K562 (cell line): ENCODE measurements around the gene NF1. TPM values are rescaled to one million over a fixed set of nuclear protein-coding genes. Genes with fewer than 3 reads are reported as not detected.

Experiments
- ARID1B ChIP-seq: fragments of 450-650 bp; IDR thresholded peaks from 2 replicates; pipeline ENCODE4 v1.6.1; 2016; ENCODE audit warnings: antibody characterized with exemption, mild to moderate bottlenecking, inconsistent platforms
- CREM ChIP-seq: IDR thresholded peaks from 2 replicates; pipeline ENCODE4 v1.6.1; 2014; ENCODE audit warnings: antibody characterized with exemption, low read depth
- FOS ChIP-seq: IDR thresholded peaks from 3 replicates; pipeline ENCODE4 v1.6.1; 2011; ENCODE audit not compliant: insufficient read length; ENCODE audit errors: extremely low read depth
- FOXJ2 ChIP-seq: fragments of 200-800 bp; sonication (Bioruptor generic); IDR thresholded peaks from 2 replicates; pipeline ENCODE4 v1.6.1; 2016; ENCODE audit warnings: missing genetic modification characterization, missing compliant biosample characterization
- HMGXB4 ChIP-seq: sonication (generic); formaldehyde crosslinking; IDR thresholded peaks from 2 replicates; pipeline ENCODE4 v1.8.1; 2023; ENCODE audit warnings: mild to moderate bottlenecking, missing genetic modification reagents
- KLF16 ChIP-seq: IDR thresholded peaks from 2 replicates; pipeline ENCODE4 v1.6.1; 2016; ENCODE audit warnings: antibody characterized with exemption
- NBN ChIP-seq: fragments of 450-650 bp; IDR thresholded peaks from 2 replicates; pipeline ENCODE4 v1.6.1; 2016; ENCODE audit warnings: low read depth, mild to moderate bottlenecking
- NR1H2 ChIP-seq: sonication (generic); formaldehyde crosslinking; IDR thresholded peaks from 2 replicates; pipeline ENCODE4 v1.4.0; 2020; ENCODE audit warnings: mild to moderate bottlenecking, missing genetic modification reagents
- PYGO2 ChIP-seq: fragments of 450-650 bp; IDR thresholded peaks from 2 replicates; pipeline ENCODE4 v1.6.1; 2016; ENCODE audit warnings: mild to moderate bottlenecking, missing genetic modification characterization, moderate library complexity, missing compliant biosample characterization
- ZBED1 ChIP-seq: IDR thresholded peaks from 2 replicates; pipeline ENCODE4 v1.6.1; 2014
- ZBTB40 ChIP-seq, 2 experiments: fragments of 450-650 bp in 1 of 2; sonication (generic) in 1 of 2; formaldehyde crosslinking in 1 of 2; IDR thresholded peaks; 2 replicates each; pipeline versions ENCODE4 v1.7.1 to v1.9.0; 2016 to 2022; ENCODE audit warnings: inconsistent platforms in 1 of 2, mild to moderate bottlenecking in 1 of 2, missing genetic modification reagents in 1 of 2
- ZBTB49 ChIP-seq: sonication (generic); formaldehyde crosslinking; IDR thresholded peaks from 2 replicates; pipeline ENCODE4 v1.8.0; 2022; ENCODE audit warnings: missing genetic modification reagents, mild to moderate bottlenecking, borderline replicate concordance
- ZEB2 ChIP-seq: fragments of 450-650 bp; IDR thresholded peaks from 2 replicates; pipeline ENCODE4 v1.6.1; 2016
- ZNF561 ChIP-seq: fragments of 450-650 bp; formaldehyde crosslinking; conservative IDR thresholded peaks from 2 replicates; pipeline ENCODE4 v1.4.0; 2020; ENCODE audit warnings: mild to moderate bottlenecking, moderate library complexity
- ZNF785 ChIP-seq: fragments of 250-450 bp; sonication (Bioruptor Pico); IDR thresholded peaks from 2 replicates; pipeline ENCODE4 v1.4.0; 2020; ENCODE audit warnings: mild to moderate bottlenecking
- polyA plus RNA-seq, 8 experiments: library from polyadenylated mRNA; depleted of rRNA in 4 of 8; stranded (reverse) in 5 of 8; unstranded in 3 of 8; fragments of >200 nt; fragmentation: Nextera tagmentation in 2 of 8; fragmentation: Illumina TruSeq in 1 of 8; extraction: Ambion mirVana in 2 of 8; extraction: Trizol in 1 of 8; gene quantifications; 2 replicates each; pipeline versions ENCODE4 v1.2.1 to v1.2.3, GENCODE V29; 2011 to 2014; ENCODE audit warnings: inconsistent platforms in 1 of 8, missing spikeins in 1 of 8
- total RNA-seq, 7 experiments: library from RNA; depleted of rRNA in 6 of 7; stranded (reverse); fragments of >200 nt in 6 of 7; fragmentation: Illumina TruSeq in 2 of 7; extraction: Trizol in 2 of 7; gene quantifications; 2 replicates each; pipeline versions ENCODE4 v1.2.1 to v1.2.3, GENCODE V29; 2011 to 2021; ENCODE audit warnings: low replicate concordance in 1 of 7

NF1 gene
- total and polyA plus RNA-seq, 9 of the 15 experiments (the other 6 are each of a cell fraction or from before 2014, with no cell fraction given): 3.4 to 41.9 (median 24.3) TPM

GRCh38 chr17:31078290-31078689 is 16.5 kb upstream of the NF1 start (continued):
- TF ChIP-seq NBN: no peak
- TF ChIP-seq HMGXB4 (CRISPR knock-in tag): no peak
- no peak for TF ChIP-seq NR1H2 (CRISPR knock-in tag)
- no peak for TF ChIP-seq PYGO2 (tag)
- TF ChIP-seq ZEB2: no peak
- TF ChIP-seq ZNF561 (CRISPR knock-in tag): no peak
- no peak for TF ChIP-seq ARID1B
- no peak for TF ChIP-seq ZBTB49
- TF ChIP-seq CREM: no peak
- TF ChIP-seq ZNF785 (CRISPR knock-in tag): no peak
- TF ChIP-seq ZBED1: no peak
- TF ChIP-seq FOS: no peak
- TF ChIP-seq KLF16: no peak
- TF ChIP-seq FOXJ2 (tag): no peak
- no peak for TF ChIP-seq ZBTB40 (IDR thresholded peaks at IDR 0.05)
- no peak for TF ChIP-seq ZBTB40 (CRISPR knock-in tag; IDR thresholded peaks at IDR 0.05)
